Osteoblast (primary cell): ENCODE data around the gene CYB5RL. TPM values are rescaled to one million over a fixed set of nuclear protein-coding genes. Genes with fewer than 3 reads are reported as not detected.
"Not testable (repeated sequence)": the region's sequence is repeated elsewhere in the genome, so short reads cannot be mapped to it uniquely, and the experiment has no call there.

Experiments used
- DNase-seq: peaks from one replicate; pipeline ENCODE4 v3.0.0; 2011; ENCODE audit warnings: low spot score, mixed read lengths; ENCODE audit not compliant: insufficient read length; ENCODE audit errors: missing footprints
- H2AFZ ChIP-seq: 2 replicates; pipeline ENCODE4 v1.6.0; 2011; ENCODE audit warnings: mild to moderate bottlenecking, low read length
- H3K27ac ChIP-seq: 2 replicates; pipeline ENCODE4 v1.5.1; 2011; ENCODE audit warnings: mild to moderate bottlenecking, low read depth, low read length, moderate library complexity
- H3K27me3 ChIP-seq: 2 replicates; pipeline ENCODE4 v1.6.0; 2012; ENCODE audit warnings: mild to moderate bottlenecking, control low read depth, inconsistent platforms, low read length, moderate library complexity; ENCODE audit not compliant: insufficient read depth
- H3K36me3 ChIP-seq: 2 replicates; pipeline ENCODE4 v1.5.1; 2011; ENCODE audit warnings: mild to moderate bottlenecking, low read length, control low read depth, moderate library complexity; ENCODE audit not compliant: insufficient read depth
- H3K4me1 ChIP-seq: 2 replicates; pipeline ENCODE4 v1.5.1; 2011; ENCODE audit warnings: mild to moderate bottlenecking, low read length, control low read depth, moderate library complexity; ENCODE audit not compliant: insufficient read depth
- H3K4me2 ChIP-seq: 2 replicates; pipeline ENCODE4 v1.6.0; 2011; ENCODE audit warnings: mild to moderate bottlenecking, low read length; ENCODE audit not compliant: insufficient read depth
- H3K4me3 ChIP-seq: fragments of 200-600 bp; sonication (generic); 3 replicates; pipeline ENCODE4 v1.5.1; 2012; ENCODE audit warnings: mild to moderate bottlenecking, low read length, inconsistent platforms; ENCODE audit not compliant: insufficient read depth
- H3K79me2 ChIP-seq: 2 replicates; pipeline ENCODE4 v1.6.0; 2012; ENCODE audit warnings: mild to moderate bottlenecking, low read length, control low read depth, inconsistent platforms; ENCODE audit not compliant: insufficient read depth
- H3K9me3 ChIP-seq: 2 replicates; pipeline ENCODE4 v1.5.1; 2011; ENCODE audit warnings: low read depth, low read length, control low read depth
- H4K20me1 ChIP-seq: 2 replicates; pipeline ENCODE4 v1.6.0; 2012; ENCODE audit warnings: mild to moderate bottlenecking, low read length, control low read depth; ENCODE audit not compliant: insufficient read depth
- total RNA-seq: library from RNA; depleted of rRNA; stranded (reverse); fragments of >200 nt; gene quantifications from 2 replicates; pipeline ENCODE4 v1.2.3, GENCODE V29; 2012
- TF ChIP-seq, protein P1 (sequence below): IDR thresholded peaks from 2 replicates; pipeline ENCODE4 v1.5.1; 2011; ENCODE audit warnings: mild to moderate bottlenecking, low read depth, low read length, moderate library complexity; ENCODE audit errors: extremely low read depth

Gene CYB5RL
- total RNA-seq, 1 donor: 11.6 TPM

DNA sequence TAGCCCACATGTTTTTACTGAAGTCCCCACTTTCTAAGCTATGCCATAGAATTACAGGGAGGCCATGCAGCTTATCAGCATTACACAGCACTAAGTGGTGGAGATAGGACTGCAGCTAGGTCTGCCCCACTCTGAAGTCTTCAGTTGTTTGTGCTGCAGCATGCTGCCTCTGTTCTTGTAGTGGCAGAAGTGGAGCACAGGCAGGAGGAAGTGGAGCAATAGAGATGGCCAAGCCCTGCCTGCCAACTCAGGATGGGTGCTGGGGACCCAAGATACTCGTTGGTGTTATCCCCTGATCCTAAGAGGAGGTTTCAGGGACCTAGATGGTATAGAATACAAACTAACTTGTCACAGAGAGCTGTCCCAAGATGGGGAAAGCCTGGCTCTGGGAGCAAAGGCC lies 13.0 kb upstream of the CYB5RL start:
- DNase-seq: no peak
- Histone ChIP-seq H3K27me3 (no peaks in the 10 kb centered on the region), H3K79me2 (peaks cover 3% of the 10 kb centered on the region), H4K20me1 (peaks cover 6% of the 10 kb centered on the region), H3K4me1 (no peaks in the 10 kb centered on the region), H3K27ac (no peak overlapping the region), H3K36me3 (peaks cover 90% of the 10 kb centered on the region), H2AFZ (no peak overlapping the region), H3K4me2 (no peak overlapping the region), H3K4me3 (no peak overlapping the region), H3K9me3 (no peaks in the 10 kb centered on the region)
- TF ChIP-seq, protein P1, sequence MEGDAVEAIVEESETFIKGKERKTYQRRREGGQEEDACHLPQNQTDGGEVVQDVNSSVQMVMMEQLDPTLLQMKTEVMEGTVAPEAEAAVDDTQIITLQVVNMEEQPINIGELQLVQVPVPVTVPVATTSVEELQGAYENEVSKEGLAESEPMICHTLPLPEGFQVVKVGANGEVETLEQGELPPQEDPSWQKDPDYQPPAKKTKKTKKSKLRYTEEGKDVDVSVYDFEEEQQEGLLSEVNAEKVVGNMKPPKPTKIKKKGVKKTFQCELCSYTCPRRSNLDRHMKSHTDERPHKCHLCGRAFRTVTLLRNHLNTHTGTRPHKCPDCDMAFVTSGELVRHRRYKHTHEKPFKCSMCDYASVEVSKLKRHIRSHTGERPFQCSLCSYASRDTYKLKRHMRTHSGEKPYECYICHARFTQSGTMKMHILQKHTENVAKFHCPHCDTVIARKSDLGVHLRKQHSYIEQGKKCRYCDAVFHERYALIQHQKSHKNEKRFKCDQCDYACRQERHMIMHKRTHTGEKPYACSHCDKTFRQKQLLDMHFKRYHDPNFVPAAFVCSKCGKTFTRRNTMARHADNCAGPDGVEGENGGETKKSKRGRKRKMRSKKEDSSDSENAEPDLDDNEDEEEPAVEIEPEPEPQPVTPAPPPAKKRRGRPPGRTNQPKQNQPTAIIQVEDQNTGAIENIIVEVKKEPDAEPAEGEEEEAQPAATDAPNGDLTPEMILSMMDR: no peak

DNA sequence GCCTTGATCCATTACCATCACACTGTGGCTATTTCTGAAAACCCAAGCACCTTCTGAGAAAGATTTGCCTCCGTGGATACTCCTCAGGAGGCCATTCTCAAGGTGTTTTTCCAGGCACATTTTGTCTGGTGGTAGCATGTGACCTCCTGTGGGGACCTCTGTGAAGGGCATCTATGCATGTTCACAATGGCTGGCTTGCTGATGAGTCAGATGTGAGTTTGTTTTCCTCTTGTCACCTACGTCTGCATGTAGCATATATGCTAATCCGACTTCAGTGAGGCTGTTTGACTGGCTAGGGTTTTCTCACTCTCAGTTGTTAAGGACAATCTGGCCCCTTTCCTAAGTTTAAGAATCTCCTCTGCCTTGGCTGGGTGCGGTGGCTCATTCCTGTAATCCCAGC lies 8.1 kb upstream of the CYB5RL start:
- H3K27ac ChIP-seq, H3K27me3 ChIP-seq, H3K4me3 ChIP-seq, H3K4me2 ChIP-seq, H3K9me3 ChIP-seq, H2AFZ ChIP-seq, DNase-seq, H4K20me1 ChIP-seq, H3K4me1 ChIP-seq: not testable (repeated sequence)
- H3K36me3 ChIP-seq: peaks cover 77% of the 10 kb centered on the region
- peaks cover 24% of the 10 kb centered on the region for H3K79me2 ChIP-seq

DNA sequence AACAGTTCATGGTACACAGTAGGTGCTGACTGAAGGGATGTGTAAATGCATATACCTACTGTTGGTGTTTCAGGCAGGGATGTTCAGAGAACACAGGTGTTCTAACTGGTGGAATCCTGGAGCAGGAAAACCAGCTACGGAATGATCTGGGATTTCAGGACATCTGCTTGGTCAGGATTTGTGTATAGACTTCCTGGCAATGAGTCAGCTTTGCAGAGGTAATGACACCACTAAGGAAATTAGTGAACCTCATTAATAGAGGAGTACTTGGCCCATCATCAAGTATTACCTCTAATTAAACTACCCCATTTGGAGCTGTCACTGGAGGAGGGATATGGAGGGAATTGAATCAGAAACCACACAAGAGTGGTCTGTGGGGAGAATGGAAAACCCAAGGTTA lies 7.5 kb upstream of the CYB5RL start:
- no peaks in the 10 kb centered on the region for H3K27me3 ChIP-seq
- H3K27ac ChIP-seq: no peak overlapping the region
- no peak overlapping the region for H3K4me3 ChIP-seq
- peaks cover 2% of the 10 kb centered on the region for H3K4me1 ChIP-seq
- peaks cover 9% of the 10 kb centered on the region for H4K20me1 ChIP-seq
- H3K79me2 ChIP-seq: peaks cover 31% of the 10 kb centered on the region
- H3K9me3 ChIP-seq: no peaks in the 10 kb centered on the region
- peaks cover 74% of the 10 kb centered on the region for H3K36me3 ChIP-seq
- no peak for DNase-seq
- no peak overlapping the region for H2AFZ ChIP-seq
- no peak overlapping the region for H3K4me2 ChIP-seq
- TF ChIP-seq, protein P1: no peak

DNA sequence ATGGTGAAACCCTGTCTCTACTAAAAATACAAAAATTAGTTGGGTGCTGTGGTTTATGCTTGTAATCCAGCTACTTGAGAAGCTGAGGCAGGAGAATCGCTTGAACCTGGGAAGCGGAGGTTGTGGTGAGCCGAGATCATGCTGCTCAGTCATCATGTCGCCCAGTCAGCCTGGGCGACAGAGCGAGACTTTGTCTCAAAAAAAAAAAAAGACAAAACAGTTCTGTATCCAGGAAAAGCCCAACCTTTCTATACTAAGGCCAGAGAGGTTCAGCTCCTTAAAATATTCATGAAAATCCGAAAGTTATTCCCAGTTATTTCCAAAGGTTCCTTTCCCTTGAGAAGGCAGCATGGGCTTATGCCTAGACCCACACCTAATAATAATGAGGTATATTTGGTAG lies 4.4 kb upstream of the CYB5RL start:
- peaks cover 43% of the 10 kb centered on the region for H3K36me3 ChIP-seq
- H3K79me2 ChIP-seq: peaks cover 61% of the 10 kb centered on the region
- H3K27ac ChIP-seq: no peak overlapping the region
- H2AFZ ChIP-seq: no peak overlapping the region
- no peaks in the 10 kb centered on the region for H3K27me3 ChIP-seq
- no peak for DNase-seq
- H3K4me3 ChIP-seq: no peak overlapping the region
- peaks cover 9% of the 10 kb centered on the region for H4K20me1 ChIP-seq
- H3K9me3 ChIP-seq: no peaks in the 10 kb centered on the region
- peaks cover 17% of the 10 kb centered on the region for H3K4me1 ChIP-seq
- TF ChIP-seq, protein P1: no peak
- H3K4me2 ChIP-seq: no peak overlapping the region
